VCaP (cell line): ENCODE results near the gene EFL1.

Experiments
- H3K27ac ChIP-seq: fragments of 450-650 bp; 2 replicates; pipeline ENCODE4 v1.5.1; 2017
- TF ChIP-seq, protein P1 (sequence below): fragments of 450-650 bp; conservative IDR thresholded peaks from 2 replicates; pipeline ENCODE4 v1.5.1; 2017; ENCODE audit warnings: mild to moderate bottlenecking, moderate library complexity

EFL1 gene

DNA sequence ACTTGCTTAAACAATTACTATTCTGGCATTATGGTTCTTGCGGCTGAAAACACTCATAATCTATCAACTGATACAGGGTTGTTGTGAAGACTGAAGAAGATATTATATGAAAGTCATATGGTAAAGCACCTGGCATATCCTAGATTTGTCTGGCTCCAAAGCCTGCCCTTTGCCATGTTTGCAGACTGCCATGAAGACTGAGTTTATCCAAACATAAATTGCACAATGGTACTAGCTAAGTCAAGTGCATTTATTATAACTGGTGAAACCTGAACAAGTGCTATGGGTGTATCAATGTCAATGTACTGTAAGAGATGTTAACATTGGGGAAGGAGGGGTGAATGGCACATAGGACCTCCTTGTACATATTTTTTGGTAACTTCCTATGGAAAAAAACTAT lies 129.3 kb downstream of the EFL1 start:
- H3K27ac ChIP-seq = no peak overlapping the region
- TF ChIP-seq, protein P1, sequence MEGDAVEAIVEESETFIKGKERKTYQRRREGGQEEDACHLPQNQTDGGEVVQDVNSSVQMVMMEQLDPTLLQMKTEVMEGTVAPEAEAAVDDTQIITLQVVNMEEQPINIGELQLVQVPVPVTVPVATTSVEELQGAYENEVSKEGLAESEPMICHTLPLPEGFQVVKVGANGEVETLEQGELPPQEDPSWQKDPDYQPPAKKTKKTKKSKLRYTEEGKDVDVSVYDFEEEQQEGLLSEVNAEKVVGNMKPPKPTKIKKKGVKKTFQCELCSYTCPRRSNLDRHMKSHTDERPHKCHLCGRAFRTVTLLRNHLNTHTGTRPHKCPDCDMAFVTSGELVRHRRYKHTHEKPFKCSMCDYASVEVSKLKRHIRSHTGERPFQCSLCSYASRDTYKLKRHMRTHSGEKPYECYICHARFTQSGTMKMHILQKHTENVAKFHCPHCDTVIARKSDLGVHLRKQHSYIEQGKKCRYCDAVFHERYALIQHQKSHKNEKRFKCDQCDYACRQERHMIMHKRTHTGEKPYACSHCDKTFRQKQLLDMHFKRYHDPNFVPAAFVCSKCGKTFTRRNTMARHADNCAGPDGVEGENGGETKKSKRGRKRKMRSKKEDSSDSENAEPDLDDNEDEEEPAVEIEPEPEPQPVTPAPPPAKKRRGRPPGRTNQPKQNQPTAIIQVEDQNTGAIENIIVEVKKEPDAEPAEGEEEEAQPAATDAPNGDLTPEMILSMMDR = no peak

DNA sequence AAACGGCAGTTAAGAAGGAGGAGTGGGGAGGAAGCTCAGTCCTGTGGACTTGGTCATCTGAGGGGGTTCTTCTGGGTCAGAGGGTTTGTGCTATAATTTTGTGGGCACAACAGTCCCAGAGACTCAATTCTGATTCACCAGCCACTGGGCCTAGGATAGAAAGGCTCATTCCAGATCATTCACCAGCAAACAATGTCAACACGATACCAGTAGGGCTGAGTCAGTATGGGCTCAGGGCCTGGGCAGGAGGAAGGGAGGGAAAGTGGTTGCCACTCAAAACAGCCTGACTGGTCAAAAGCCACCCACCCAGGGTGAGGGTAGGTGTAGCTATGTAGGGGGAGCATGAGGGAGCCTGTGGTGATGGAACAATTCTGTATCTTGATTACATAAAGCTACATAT lies 129.8 kb downstream of the EFL1 start:
- H3K27ac ChIP-seq = no peak overlapping the region
- TF ChIP-seq, protein P1 = no peak

DNA sequence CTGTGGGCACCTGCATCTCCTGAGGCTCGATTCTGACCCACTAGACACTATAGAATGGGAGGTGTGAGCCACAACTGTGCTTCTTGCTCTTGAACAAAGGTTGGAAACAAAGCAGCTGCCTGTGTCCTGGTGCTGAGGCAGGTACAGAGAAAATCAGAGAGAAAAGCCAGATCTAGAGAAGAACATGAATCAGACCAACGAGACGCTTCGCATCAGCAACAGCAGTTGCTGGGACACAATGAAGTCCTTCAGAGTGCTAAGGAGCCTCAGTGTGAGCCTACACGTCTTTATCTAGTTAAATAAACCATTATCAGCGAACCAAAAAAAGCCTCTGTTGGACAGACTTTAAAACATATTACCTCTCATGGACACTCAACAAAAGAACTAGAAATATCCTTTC lies 130.4 kb downstream of the EFL1 start:
- TF ChIP-seq, protein P1 = no peak
- H3K27ac ChIP-seq = no peak overlapping the region

DNA sequence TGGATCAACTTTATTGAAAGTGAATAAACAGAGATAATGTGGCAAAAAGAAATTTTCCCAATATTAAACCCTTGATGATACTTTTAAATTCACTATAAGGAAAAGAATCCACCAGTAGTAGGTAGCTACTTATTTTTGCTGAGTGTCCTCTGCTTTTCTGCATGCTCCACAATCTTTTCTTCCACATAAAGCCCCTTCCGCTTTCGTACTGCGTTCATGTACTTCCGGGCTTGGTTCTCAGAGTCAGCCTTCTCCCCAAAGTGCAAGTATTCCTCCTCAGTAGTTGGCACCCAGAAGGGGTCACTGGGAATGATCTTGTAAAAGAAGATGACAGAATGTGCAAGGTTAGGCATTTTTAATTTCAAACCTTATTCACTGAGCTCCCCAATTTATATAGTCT lies 132.3 kb downstream of the EFL1 start:
- peak overlapping the region; percentile 20 for H3K27ac ChIP-seq
- TF ChIP-seq, protein P1 = no peak

DNA sequence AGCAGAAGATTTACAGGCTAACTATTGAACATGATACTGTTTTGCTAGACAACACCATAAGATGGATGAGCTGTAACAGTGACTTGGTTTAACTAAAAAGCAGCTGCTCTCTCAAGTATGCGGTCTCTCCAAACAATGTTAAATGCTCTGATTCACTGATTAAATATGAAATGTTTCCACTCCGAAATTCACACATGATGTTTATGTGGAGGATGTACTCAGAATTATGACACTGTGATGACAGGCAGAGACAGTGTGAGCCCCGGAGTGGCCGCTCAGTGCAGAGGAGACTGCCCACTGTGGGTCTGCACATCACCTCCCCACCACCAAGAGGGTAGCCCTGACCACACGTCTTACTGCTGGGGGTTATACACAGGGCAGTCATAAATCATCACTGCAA lies 132.8 kb downstream of the EFL1 start:
- peak overlapping the region; percentile 20 for H3K27ac ChIP-seq
- TF ChIP-seq, protein P1 = no peak

DNA sequence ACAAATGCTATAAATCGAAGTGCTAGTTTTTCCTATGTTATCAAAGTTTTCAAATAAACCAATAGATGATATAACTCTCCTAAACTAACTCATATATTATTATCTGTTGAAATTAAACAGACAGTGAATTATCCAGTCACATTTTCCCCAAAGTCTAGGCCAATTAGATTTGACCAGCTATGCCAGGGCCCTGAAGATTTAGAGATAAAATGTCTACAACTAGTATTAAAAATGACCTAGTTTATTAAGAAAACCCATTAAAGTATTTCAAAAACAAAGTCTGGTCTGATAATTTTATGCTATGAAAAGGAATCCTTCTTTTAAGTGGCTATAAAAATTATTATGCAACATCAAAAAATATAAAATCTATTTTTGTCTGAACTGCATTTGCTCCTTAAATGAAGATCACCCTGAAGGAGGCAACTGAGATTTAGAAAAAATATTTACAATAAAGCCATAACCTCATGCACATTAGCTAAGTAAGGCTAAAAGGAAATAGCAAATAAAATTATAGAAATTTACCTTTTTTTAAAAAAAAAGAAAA lies 133.3 kb downstream of the EFL1 start:
- H3K27ac ChIP-seq = peak overlapping the region; percentile 20
- TF ChIP-seq, protein P1 = no peak

DNA sequence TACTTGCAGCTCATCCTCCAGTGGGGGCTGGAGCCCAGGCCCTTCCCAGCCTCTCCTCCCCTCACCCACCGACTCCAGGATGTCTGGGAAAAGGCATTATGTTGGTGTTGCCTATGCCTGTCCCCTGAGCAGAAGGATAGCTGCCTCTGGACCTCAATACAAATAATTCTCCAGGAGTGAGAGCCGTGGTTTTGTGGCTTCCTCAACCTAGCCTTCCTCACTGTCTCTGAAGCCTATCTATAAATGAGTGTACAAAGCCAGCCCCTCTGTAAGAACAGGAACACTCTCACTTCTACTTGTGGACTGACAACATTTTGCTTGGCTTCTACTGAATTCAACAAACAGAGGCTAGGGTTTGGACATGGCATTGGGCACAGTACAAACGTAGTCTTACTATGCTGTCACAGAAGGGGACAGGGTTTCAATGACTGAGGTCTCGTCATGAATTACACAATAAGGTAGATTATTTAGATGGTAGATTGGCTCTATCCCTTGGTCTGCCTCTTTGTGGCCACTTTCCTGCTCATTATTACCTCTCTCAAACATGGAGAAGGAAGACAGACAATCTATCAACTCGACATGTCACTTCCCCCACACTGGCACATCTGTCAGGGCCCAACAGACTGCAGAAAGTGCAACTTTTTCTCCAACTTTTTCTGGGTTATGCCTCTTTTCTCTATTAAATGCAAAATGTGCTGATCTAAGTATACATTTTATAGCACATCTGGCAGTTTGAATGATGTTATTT lies 134.0 kb downstream of the EFL1 start:
- no peak overlapping the region for H3K27ac ChIP-seq
- TF ChIP-seq, protein P1 = no peak
